H1 (cell line): ENCODE data around the gene KCNC3. TPM values are rescaled to one million over a fixed set of nuclear protein-coding genes. Genes with fewer than 3 reads are reported as not detected.

ENCODE experiments used
- CTCF ChIA-PET: fragments of 300-600 bp; sonication (Branson Sonifier 250); formaldehyde crosslinking; loops from one replicate; lab custom pipeline; 2021; ENCODE audit not compliant: partially characterized antibody; lab: Charles Lee
- POLR2A ChIA-PET: fragments of 300-600 bp; sonication (Branson Sonifier 250); formaldehyde crosslinking; loops from one replicate; lab custom pipeline; 2021; ENCODE audit warnings: inconsistent platforms; ENCODE audit not compliant: partially characterized antibody; lab: Charles Lee
- DNase-seq, 2 experiments: peaks; one replicate each; pipeline versions ENCODE4 v3.0.0 to v3.0.0-alpha.2; 2010 to 2022; ENCODE audit warnings: low spot score in 2 of 2, low read depth in 1 of 2, mixed read lengths in 1 of 2
- FAIRE-seq: peaks from 2 replicates; lab custom pipeline; 2011; peaks lifted over from hg19 to GRCh38; lab: Jason Lieb, UNC
- H2AFZ ChIP-seq: 2 replicates; pipeline ENCODE4 v1.8.1; 2012; ENCODE audit warnings: low read length, inconsistent platforms
- H2AK5ac ChIP-seq: 2 replicates; pipeline ENCODE4 v1.6.1; 2013; ENCODE audit warnings: low read depth, low read length
- H2BK120ac ChIP-seq: replicated peaks from 2 replicates; pipeline ENCODE3; 2013; ENCODE audit warnings: low read depth, low read length, inconsistent platforms
- H2BK12ac ChIP-seq: 2 replicates; pipeline ENCODE4 v1.6.1; 2013; ENCODE audit warnings: low read depth, low read length
- H2BK15ac ChIP-seq: 2 replicates; pipeline ENCODE4 v1.6.1; 2013; ENCODE audit warnings: low read length
- H2BK20ac ChIP-seq: 2 replicates; pipeline ENCODE4 v1.6.1; 2013; ENCODE audit warnings: low read length
- H2BK5ac ChIP-seq: 2 replicates; pipeline ENCODE4 v1.6.1; 2013; ENCODE audit warnings: low read depth, low read length
- H3K14ac ChIP-seq: 2 replicates; pipeline ENCODE4 v1.6.1; 2013; ENCODE audit warnings: inconsistent platforms; ENCODE audit not compliant: insufficient read length
- H3K18ac ChIP-seq: 2 replicates; pipeline ENCODE4 v1.6.1; 2013; ENCODE audit warnings: low read length; ENCODE audit errors: extremely low read depth
- H3K23ac ChIP-seq: 2 replicates; pipeline ENCODE4 v1.6.1; 2013; ENCODE audit warnings: inconsistent platforms; ENCODE audit not compliant: insufficient read length
- H3K23me2 ChIP-seq: 2 replicates; pipeline ENCODE4 v1.6.1; 2013; ENCODE audit warnings: low read depth, low read length
- H3K27ac ChIP-seq: 2 replicates; pipeline ENCODE4 v1.6.1; 2011; ENCODE audit warnings: low read depth, low read length, inconsistent platforms
- H3K27me3 ChIP-seq, 4 experiments: replicated peaks in 1 of 4; 1 replicate in 1 of 4; 2 replicates in 3 of 4; pipeline versions ENCODE4 v1.6.1 to v1.8.1; 2011 to 2013; ENCODE audit warnings: low read length in 3 of 4, mild to moderate bottlenecking in 3 of 4, inconsistent platforms in 2 of 4, mixed read lengths in 2 of 4, moderate library complexity in 1 of 4; ENCODE audit not compliant: control insufficient read depth in 3 of 4, insufficient read depth in 3 of 4; ENCODE audit errors: extremely low read depth in 1 of 4
- H3K36me3 ChIP-seq, 4 experiments: 2 replicates each; pipeline versions ENCODE4 v1.6.1 to v1.8.1; 2011 to 2013; ENCODE audit warnings: mild to moderate bottlenecking in 4 of 4, low read length in 3 of 4, moderate library complexity in 2 of 4, control low read depth in 1 of 4, inconsistent platforms in 1 of 4; ENCODE audit not compliant: insufficient read depth in 4 of 4, control insufficient read depth in 2 of 4
- H3K4ac ChIP-seq: replicated peaks from 2 replicates; pipeline ENCODE3; 2013; ENCODE audit warnings: low read length, low read depth, mixed read lengths, inconsistent platforms; ENCODE audit not compliant: insufficient read length
- H3K4me1 ChIP-seq, 4 experiments: replicated peaks in 1 of 4; 1 replicate in 1 of 4; 2 replicates in 3 of 4; pipeline versions ENCODE4 v1.6.1 to v1.8.1; 2011 to 2013; ENCODE audit warnings: low read length in 3 of 4, inconsistent platforms in 2 of 4, mixed read lengths in 1 of 4; ENCODE audit not compliant: insufficient read depth in 4 of 4, control insufficient read depth in 3 of 4
- H3K4me2 ChIP-seq, 2 experiments: 2 replicates each; pipeline versions ENCODE4 v1.6.1 to v1.8.1; 2011 to 2013; ENCODE audit warnings: low read depth in 2 of 2, low read length in 2 of 2, control low read depth in 1 of 2, inconsistent platforms in 1 of 2, mild to moderate bottlenecking in 1 of 2; ENCODE audit not compliant: insufficient read depth in 1 of 2
- H3K4me3 ChIP-seq, 4 experiments: fragments of 200-600, 300-600 bp in 1 of 4; sonication (generic), shearing (Covaris generic), sonication (Bioruptor Twin) in 1 of 4; 2 replicates each; pipeline versions ENCODE4 v1.5.1 to v1.8.1; 2011 to 2016; ENCODE audit warnings: low read length in 4 of 4, low read depth in 3 of 4, control low read depth in 2 of 4, inconsistent platforms in 2 of 4, mild to moderate bottlenecking in 2 of 4, mixed read lengths in 1 of 4, moderate library complexity in 1 of 4; ENCODE audit not compliant: insufficient read depth in 2 of 4; ENCODE audit errors: extremely low read depth in 1 of 4
- H3K56ac ChIP-seq: replicated peaks from 2 replicates; pipeline ENCODE3; 2013; ENCODE audit warnings: low read depth, mild to moderate bottlenecking, mixed read lengths, low read length, inconsistent platforms; ENCODE audit not compliant: insufficient read length
- H3K79me1 ChIP-seq: 2 replicates; pipeline ENCODE4 v1.6.1; 2013; ENCODE audit warnings: low read depth, low read length, control low read depth
- H3K79me2 ChIP-seq, 2 experiments: 2 replicates each; pipeline versions ENCODE4 v1.6.1 to v1.8.1; 2012 to 2013; ENCODE audit warnings: low read length in 2 of 2, mild to moderate bottlenecking in 2 of 2, inconsistent platforms in 1 of 2; ENCODE audit not compliant: insufficient read depth in 2 of 2, control insufficient read depth in 1 of 2
- H3K9ac ChIP-seq, 4 experiments: replicated peaks in 1 of 4; 1 replicate in 1 of 4; 2 replicates in 3 of 4; pipeline versions ENCODE4 v1.6.1 to v1.8.1; 2011 to 2013; ENCODE audit warnings: low read depth in 3 of 4, low read length in 3 of 4, control low read depth in 2 of 4, mild to moderate bottlenecking in 2 of 4, moderate library complexity in 2 of 4, inconsistent platforms in 1 of 4; ENCODE audit errors: extremely low read depth in 1 of 4
- H3K9me3 ChIP-seq, 2 experiments: 2 replicates each; pipeline versions ENCODE4 v1.6.1 to v1.8.1; 2012 to 2013; ENCODE audit warnings: mild to moderate bottlenecking in 2 of 2, moderate library complexity in 2 of 2, control low read depth in 1 of 2, inconsistent platforms in 1 of 2, low read depth in 1 of 2, low read length in 1 of 2, mixed read lengths in 1 of 2; ENCODE audit not compliant: insufficient read depth in 2 of 2
- H4K20me1 ChIP-seq, 2 experiments: replicated peaks in 1 of 2; 2 replicates each; pipeline versions ENCODE3 to v1.8.1; 2011 to 2013; ENCODE audit warnings: inconsistent platforms in 2 of 2, low read length in 2 of 2, mild to moderate bottlenecking in 1 of 2; ENCODE audit not compliant: insufficient read depth in 2 of 2, control insufficient read depth in 1 of 2
- H4K5ac ChIP-seq: 2 replicates; pipeline ENCODE4 v1.6.1; 2013; ENCODE audit warnings: low read length, low read depth, mixed read lengths, inconsistent platforms; ENCODE audit not compliant: insufficient read length
- H4K8ac ChIP-seq: 2 replicates; pipeline ENCODE4 v1.8.0; 2013; ENCODE audit warnings: mild to moderate bottlenecking, moderate library complexity, low read length, inconsistent platforms; ENCODE audit not compliant: insufficient read depth; ENCODE audit errors: extremely low read depth
- H4K91ac ChIP-seq: replicated peaks from 2 replicates; pipeline ENCODE3; 2013; ENCODE audit warnings: low read length, mixed read lengths, inconsistent platforms; ENCODE audit not compliant: insufficient read length
- CBX5 ChIP-seq: fragments of 300-800, 300-1000 bp; sonication (generic); IDR thresholded peaks from 2 replicates; pipeline ENCODE4 v1.7.1; 2016; ENCODE audit warnings: antibody characterized with exemption, low read length, low read depth
- EGR1 ChIP-seq: IDR thresholded peaks from 2 replicates; pipeline ENCODE4 v1.6.1; 2011; ENCODE audit warnings: low read depth, low read length, borderline replicate concordance
- FOSL1 ChIP-seq: IDR thresholded peaks from 2 replicates; pipeline ENCODE4 v1.6.1; 2011; ENCODE audit warnings: mild to moderate bottlenecking, low read depth, low read length, moderate library complexity; ENCODE audit not compliant: insufficient read depth
- SAP30 ChIP-seq: fragments of 300-600 bp; sonication (generic); IDR thresholded peaks from 2 replicates; pipeline ENCODE4 v1.7.1; 2012; ENCODE audit warnings: low read length, moderate library complexity, mild to moderate bottlenecking, inconsistent platforms; ENCODE audit not compliant: insufficient read depth, insufficient replicate concordance
- SP1 ChIP-seq: IDR thresholded peaks from 2 replicates; pipeline ENCODE4 v1.6.1; 2011; ENCODE audit warnings: low read depth, low read length
- WGBS, 2 experiments: shearing (Covaris generic) in 1 of 2; methylation state at CpG; one replicate each; pipeline versions ENCODE4 v1.1.6 to v1.1.7; 2013 to 2015; ENCODE audit warnings: low lambda C conversion rate in 2 of 2, mixed read lengths in 2 of 2, inconsistent platforms in 1 of 2, low coverage in 1 of 2, missing lambda C conversion rate in 1 of 2; ENCODE audit not compliant: insufficient replicate concordance in 2 of 2, insufficient coverage in 1 of 2, insufficient read length in 1 of 2; ENCODE audit errors: extremely low coverage in 1 of 2, missing lambda C conversion rate in 1 of 2; 5-methylcytosine and 5-hydroxymethylcytosine counted together
- polyA plus RNA-seq, 7 experiments: library from polyadenylated mRNA; depleted of rRNA in 3 of 7; stranded (reverse) in 5 of 7; unstranded in 2 of 7; fragments of >200 nt in 5 of 7; fragments of 200-250 nt in 2 of 7; gene quantifications; 1 replicate in 5 of 7; 2 replicates in 1 of 7; 4 replicates in 1 of 7; pipeline versions ENCODE4 v1.2.1 to v1.2.3, GENCODE V29; 2011 to 2013; ENCODE audit warnings: missing spikeins in 2 of 7, mixed read lengths in 2 of 7
- total RNA-seq: library from RNA; stranded (reverse); fragmentation: NEBNext Ultra II Directional; extraction: Animal tissue kit (Norgen Biotek cat#: 25700); gene quantifications from 2 replicates; pipeline ENCODE4 v1.2.1, GENCODE V29; 2021

Gene KCNC3
- total and polyA plus RNA-seq, 2 of the 8 experiments (the other 6 are each of a cell fraction or from before 2014, with no cell fraction given): 3.9 to 7.2 TPM

DNA sequence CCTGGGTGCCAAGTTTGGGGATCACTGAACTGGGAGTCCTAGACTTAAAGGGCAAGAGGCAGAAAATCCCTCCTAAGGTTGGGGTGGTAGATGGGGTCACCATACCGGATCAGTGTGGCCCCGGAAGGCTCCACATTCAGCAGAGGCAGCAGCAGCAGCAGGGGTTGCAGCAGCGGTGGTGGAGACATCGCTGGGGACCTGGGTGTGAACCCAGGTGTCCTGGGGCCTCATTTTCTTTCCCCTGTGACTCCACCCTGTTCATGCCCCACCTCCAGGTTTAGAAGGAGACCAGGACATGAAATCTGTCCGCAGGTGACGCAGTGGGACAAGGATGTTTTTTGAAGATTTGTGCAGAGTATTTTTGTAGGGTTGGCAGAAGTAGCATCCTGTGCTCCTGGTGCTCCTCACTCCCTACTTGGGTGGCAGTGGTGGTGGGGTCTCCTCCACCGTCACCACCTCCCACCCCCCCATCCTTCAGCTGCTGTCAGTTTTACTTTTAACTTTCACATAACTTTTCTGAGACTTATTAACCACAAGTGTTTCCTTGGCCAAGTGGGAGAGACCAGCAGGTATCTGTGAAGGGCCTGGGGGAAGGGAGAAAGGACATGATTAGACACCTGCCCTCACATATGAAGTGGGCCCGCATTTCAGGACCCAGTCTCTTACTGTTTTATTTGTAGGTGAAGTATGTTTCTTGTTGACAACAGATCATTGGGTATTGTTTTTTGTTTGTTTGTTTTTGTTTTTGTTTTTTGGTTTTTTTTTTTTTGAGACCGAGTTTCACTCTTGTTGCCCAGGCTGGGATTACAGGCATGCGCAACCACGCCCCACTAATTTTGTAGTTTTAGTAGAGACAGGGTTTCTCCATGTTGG, 36.5 kb upstream of the KCNC3 start, which contains the start of gene NAPSA:
Gene NAPSA, minus strand, starts transcription at position 206 of the 873 bp plus-strand sequence. Its CDS starts 18 bp downstream, at position 188.
- Histone ChIP-seq H2BK120ac (no peak within 1 kb of the TSS), H3K9me3 (no peaks in the 10 kb centered on the region), H3K9ac (no peak within 1 kb of the TSS), H3K4ac (no peak within 1 kb of the TSS), H3K18ac (no peak within 1 kb of the TSS), H3K27me3 (peaks cover 0 to 4% (median 0%) of the 10 kb centered on the region in 4 experiments; a peak in 1 of 7 replicates), H3K56ac (no peak within 1 kb of the TSS), H2AFZ (no peak within 1 kb of the TSS), H3K4me2 (no peak within 1 kb of the TSS), H4K20me1 (no peaks in the 10 kb centered on the region), H3K4me3 (no peak within 1 kb of the TSS), H2BK5ac (no peak within 1 kb of the TSS), H3K14ac (no peak within 1 kb of the TSS)
- POLR2A ChIA-PET: interaction anchor here (0.7 to 2.0 kb wide), 3 partner anchors 10 to 28 kb away, joined by 3 to 6 read pairs (median 4); partner anchors contain the start of genes NR1H2 and POLD1
- WGBS, 2 experiments: 85% methylated on average over 8 of the region's 11 CpGs; no CpG with 5 or more reads in 1 of the 2 experiments
- DNase-seq: no peak
- TF ChIP-seq SAP30: no peak
- TF ChIP-seq SP1: no peak
- TF ChIP-seq CBX5: no peak
- no peak for TF ChIP-seq FOSL1
- TF ChIP-seq EGR1: no peak
- TF ChIP-seq, all 59 proteins: peak for 0
- Histone ChIP-seq H2BK12ac (no peak within 1 kb of the TSS), H3K27ac (no peak within 1 kb of the TSS), H2AK5ac (no peak within 1 kb of the TSS), H3K23ac (no peak within 1 kb of the TSS), H4K91ac (no peak within 1 kb of the TSS), H3K36me3 (no peaks in the 10 kb centered on the region), H3K4me1 (peaks cover 0 to 2% (median 0%) of the 10 kb centered on the region in 4 experiments; a peak in 2 of 7 replicates), H3K79me1 (no peaks in the 10 kb centered on the region), H4K8ac (no peak within 1 kb of the TSS), H2BK15ac (no peak within 1 kb of the TSS), H3K79me2 (no peaks in the 10 kb centered on the region), H3K23me2 (peaks cover 5% of the 10 kb centered on the region; the same call in 1 of the 2 replicates), H4K5ac (no peak within 1 kb of the TSS), H2BK20ac (no peak within 1 kb of the TSS)
- no peak for FAIRE-seq
- CTCF ChIA-PET: interaction anchor here (0.9 to 3.9 kb wide), 5 partner anchors 9 to 95 kb away, joined by 3 to 18 read pairs (median 3); no protein-coding TSS in a partner anchor
